Measurements from ENCODE around the gene PITPNM3. TPM values are rescaled to one million over a fixed set of nuclear protein-coding genes. Genes with fewer than 3 reads are reported as not detected.

The PITPNM3 gene
- total and polyA plus RNA-seq, 2 of the 8 experiments (the other 6 are each of a cell fraction or from before 2014, with no cell fraction given): 1.7 to 3.1 TPM

- H3K36me3 ChIP-seq (ENCODE audit: control insufficient read depth in 2 of 4, insufficient read depth in 4 of 4, low read length in 3 of 4): no peaks in the 10 kb centered on the region
- no peak overlapping the region for H2BK12ac ChIP-seq (ENCODE audit: low read depth, low read length)
- ChIA-PET CTCF (ENCODE audit: partially characterized antibody) (interaction anchor here (0.8 to 1.7 kb wide), 2 partner anchors 19 to 72 kb away, joined by 4 to 7 read pairs; no protein-coding TSS in a partner anchor), POLR2A (ENCODE audit: partially characterized antibody) (interaction anchor here (0.6 to 1.4 kb wide), 2 partner anchors 17 to 161 kb away, joined by 3 read pairs; no protein-coding TSS in a partner anchor)
- H4K20me1 ChIP-seq (replicated peaks in 1 of 2; ENCODE audit: control insufficient read depth in 1 of 2, insufficient read depth in 2 of 2, low read length in 2 of 2): no peaks in the 10 kb centered on the region
- H3K4me1 ChIP-seq (replicated peaks in 1 of 4; ENCODE audit: control insufficient read depth in 3 of 4, insufficient read depth in 4 of 4, low read length in 3 of 4): peaks cover 0 to 15% (median 3%) of the 10 kb centered on the region in 4 experiments; a peak in 6 of 7 replicates
- H3K4ac ChIP-seq (replicated peaks; ENCODE audit: insufficient read length, low read depth, low read length): no peak overlapping the region
- no peak overlapping the region for H3K14ac ChIP-seq (ENCODE audit: insufficient read length)
- no peak overlapping the region for H2BK5ac ChIP-seq (ENCODE audit: low read depth, low read length)
- H3K9ac ChIP-seq (replicated peaks in 1 of 4; ENCODE audit: extremely low read depth in 1 of 4, low read depth in 3 of 4, low read length in 3 of 4): no peak overlapping the region
- no peak overlapping the region for H2BK120ac ChIP-seq (replicated peaks; ENCODE audit: low read depth, low read length)
- DNase-seq (ENCODE audit: low read depth in 1 of 2, low spot score in 2 of 2) (no peak), FAIRE-seq (no peak)
- no peaks in the 10 kb centered on the region for H3K9me3 ChIP-seq (ENCODE audit: insufficient read depth in 2 of 2, low read depth in 1 of 2, low read length in 1 of 2)
- H2AFZ ChIP-seq (ENCODE audit: low read length): no peak overlapping the region
- H2AK5ac ChIP-seq (ENCODE audit: low read depth, low read length): no peak overlapping the region
- 0 out of 2 replicates have a peak overlapping the region, but pooled peaks have one; percentile 29 for H2BK15ac ChIP-seq (ENCODE audit: low read length)
- 0 out of 7 replicates have a peak, but pooled peaks cover 0 to 4% (median 0%) of the 10 kb centered on the region in 4 experiments for H3K27me3 ChIP-seq (replicated peaks in 1 of 4; ENCODE audit: control insufficient read depth in 3 of 4, extremely low read depth in 1 of 4, insufficient read depth in 3 of 4, low read length in 3 of 4)
- H2BK20ac ChIP-seq (ENCODE audit: low read length): no peak overlapping the region
- WGBS, 2 experiments (ENCODE audit: extremely low coverage in 1 of 2, insufficient coverage in 1 of 2, insufficient read length in 1 of 2, insufficient replicate concordance in 2 of 2, low coverage in 1 of 2, low lambda C conversion rate in 2 of 2, missing lambda C conversion rate in 1 of 2): 95% methylated on average over 10 of the region's 10 CpGs; no CpG with 5 or more reads in 1 of the 2 experiments
- H3K56ac ChIP-seq (replicated peaks; ENCODE audit: insufficient read length, low read depth, low read length): no peak overlapping the region
- no peak overlapping the region for H3K4me3 ChIP-seq (ENCODE audit: extremely low read depth in 1 of 4, insufficient read depth in 2 of 4, low read depth in 3 of 4, low read length in 4 of 4)
- no peak overlapping the region for H4K5ac ChIP-seq (ENCODE audit: insufficient read length, low read depth, low read length)
- H3K23me2 ChIP-seq (ENCODE audit: low read depth, low read length): no peaks in the 10 kb centered on the region; the same call in 1 of the 2 replicates
- H4K8ac ChIP-seq (ENCODE audit: extremely low read depth, insufficient read depth, low read length): no peak overlapping the region
- no peak overlapping the region for H3K18ac ChIP-seq (ENCODE audit: extremely low read depth, low read length)
- no peak overlapping the region for H3K27ac ChIP-seq (ENCODE audit: low read depth, low read length)
- H3K79me1 ChIP-seq (ENCODE audit: low read depth, low read length): no peaks in the 10 kb centered on the region; the same call in 1 of the 2 replicates
- no peaks in the 10 kb centered on the region for H3K79me2 ChIP-seq (ENCODE audit: control insufficient read depth in 1 of 2, insufficient read depth in 2 of 2, low read length in 2 of 2)
- H3K4me2 ChIP-seq (ENCODE audit: insufficient read depth in 1 of 2, low read depth in 2 of 2, low read length in 2 of 2): no peak overlapping the region
- H3K23ac ChIP-seq (ENCODE audit: insufficient read length): no peak overlapping the region
- no peak overlapping the region for H4K91ac ChIP-seq (replicated peaks; ENCODE audit: insufficient read length, low read length)
- TF ChIP-seq BACH1 (IDR thresholded peaks at IDR 0.05; ENCODE audit: low read length) (no peak), CEBPB (IDR thresholded peaks at IDR 0.05; ENCODE audit: low read depth, low read length) (no peak), TCF12 (IDR thresholded peaks at IDR 0.05; ENCODE audit: low read depth, low read length) (no peak), TEAD4 (IDR thresholded peaks at IDR 0.05; ENCODE audit: low read depth, low read length) (no peak), HDAC2 (IDR thresholded peaks at IDR 0.05; ENCODE audit: borderline replicate concordance in 1 of 2, low read depth in 2 of 2, low read length in 2 of 2) (no peak), RXRA (IDR thresholded peaks at IDR 0.05; ENCODE audit: insufficient read depth, low read depth, low read length) (no peak), KDM1A (IDR thresholded peaks at IDR 0.05; ENCODE audit: borderline replicate concordance, low read length) (no peak), SP1 (IDR thresholded peaks at IDR 0.05; ENCODE audit: low read depth, low read length) (no peak)
These were observed 10.2 kb downstream of the PITPNM3 start for GRCh38 chr17:6546069-6546718.
